Peyer's patch (tissue), 4 donors: ENCODE results near the gene TCF20.

ENCODE experiments used
- POLR2A ChIP-seq, 2 donors: fragments of 450-650 bp; IDR thresholded peaks; one replicate each; pipeline ENCODE4 v1.5.1; 2017; ENCODE audit warnings: antibody characterized with exemption in 2 of 2, mild to moderate bottlenecking in 2 of 2, moderate library complexity in 2 of 2
- TF ChIP-seq, protein P1 (sequence below), 6 experiments: fragments of 450-650 bp in 4 of 6; fragments of 200-600 bp in 2 of 6; sonication (generic) in 1 of 6; IDR thresholded peaks; one replicate each; pipeline ENCODE4 v1.5.1; 2017 to 2019; ENCODE audit warnings: antibody characterized with exemption in 6 of 6, mild to moderate bottlenecking in 3 of 6, moderate library complexity in 1 of 6

DNA sequence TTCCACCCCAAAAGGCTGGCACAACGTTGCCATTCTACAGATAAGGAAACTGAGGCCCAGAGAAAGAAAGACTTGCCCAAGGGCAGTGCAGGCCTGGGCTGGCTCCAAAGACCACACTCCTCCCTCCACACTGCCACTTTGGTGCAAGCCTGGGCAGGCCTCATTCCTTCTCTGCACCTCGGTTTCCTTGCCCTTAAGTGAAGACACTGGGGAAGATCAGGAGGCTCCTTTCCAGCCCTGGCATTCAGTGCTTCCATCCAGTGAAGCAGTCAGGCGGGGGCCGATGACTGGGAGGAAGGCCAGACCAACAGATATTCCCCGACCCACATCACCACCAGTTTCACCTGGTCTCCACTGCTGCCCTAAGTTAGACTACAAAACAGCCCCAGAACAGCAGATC lies 18.3 kb upstream of the TCF20 start:
- TF ChIP-seq, protein P1, sequence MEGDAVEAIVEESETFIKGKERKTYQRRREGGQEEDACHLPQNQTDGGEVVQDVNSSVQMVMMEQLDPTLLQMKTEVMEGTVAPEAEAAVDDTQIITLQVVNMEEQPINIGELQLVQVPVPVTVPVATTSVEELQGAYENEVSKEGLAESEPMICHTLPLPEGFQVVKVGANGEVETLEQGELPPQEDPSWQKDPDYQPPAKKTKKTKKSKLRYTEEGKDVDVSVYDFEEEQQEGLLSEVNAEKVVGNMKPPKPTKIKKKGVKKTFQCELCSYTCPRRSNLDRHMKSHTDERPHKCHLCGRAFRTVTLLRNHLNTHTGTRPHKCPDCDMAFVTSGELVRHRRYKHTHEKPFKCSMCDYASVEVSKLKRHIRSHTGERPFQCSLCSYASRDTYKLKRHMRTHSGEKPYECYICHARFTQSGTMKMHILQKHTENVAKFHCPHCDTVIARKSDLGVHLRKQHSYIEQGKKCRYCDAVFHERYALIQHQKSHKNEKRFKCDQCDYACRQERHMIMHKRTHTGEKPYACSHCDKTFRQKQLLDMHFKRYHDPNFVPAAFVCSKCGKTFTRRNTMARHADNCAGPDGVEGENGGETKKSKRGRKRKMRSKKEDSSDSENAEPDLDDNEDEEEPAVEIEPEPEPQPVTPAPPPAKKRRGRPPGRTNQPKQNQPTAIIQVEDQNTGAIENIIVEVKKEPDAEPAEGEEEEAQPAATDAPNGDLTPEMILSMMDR (IDR thresholded peaks at IDR 0.05): no peak
- no peak for TF ChIP-seq POLR2A (IDR thresholded peaks at IDR 0.05)
